ENCODE data around the gene MFAP3L.
A peak's percentile ranks its signal among the peaks of the same experiment; 100 is the strongest.
"Not testable (repeated sequence)": the region's sequence is repeated elsewhere in the genome, so short reads cannot be mapped to it uniquely, and the experiment has no call there.

The MFAP3L gene

GRCh38 chr4:170046156-170046555 lies 20.0 kb upstream of the MFAP3L start:
- H3K27ac ChIP-seq (ENCODE audit: low read length); H3K9me3 ChIP-seq (ENCODE audit: control insufficient read depth in 2 of 2, low read length in 2 of 2); H3K27me3 ChIP-seq (ENCODE audit: control insufficient read depth in 1 of 2, insufficient read depth in 2 of 2, low read length in 2 of 2); H3K36me3 ChIP-seq (ENCODE audit: control insufficient read depth in 2 of 2, insufficient read depth in 2 of 2, low read length in 2 of 2); H3K4me3 ChIP-seq (ENCODE audit: low read length in 2 of 2); H3K4me1 ChIP-seq (ENCODE audit: control insufficient read depth, insufficient read depth, low read length); H3K9ac ChIP-seq (ENCODE audit: low read length in 2 of 2): not testable (repeated sequence)

GRCh38 chr4:170040031-170040680 lies 14.0 kb upstream of the MFAP3L start:
- H3K9me3 ChIP-seq (ENCODE audit: control insufficient read depth in 2 of 2, low read length in 2 of 2) = no peaks in the 10 kb centered on the region
- no peaks in the 10 kb centered on the region for H3K4me1 ChIP-seq (ENCODE audit: control insufficient read depth, insufficient read depth, low read length)
- H3K9ac ChIP-seq (ENCODE audit: low read length in 2 of 2) = no peak overlapping the region
- no peaks in the 10 kb centered on the region for H3K36me3 ChIP-seq (ENCODE audit: control insufficient read depth in 2 of 2, insufficient read depth in 2 of 2, low read length in 2 of 2)
- H3K4me3 ChIP-seq (ENCODE audit: low read length in 2 of 2) = no peak overlapping the region
- H3K27ac ChIP-seq (ENCODE audit: low read length) = no peak overlapping the region
- peaks cover 0 to 2% of the 10 kb centered on the region in 2 donors for H3K27me3 ChIP-seq (ENCODE audit: control insufficient read depth in 1 of 2, insufficient read depth in 2 of 2, low read length in 2 of 2)

- Histone ChIP-seq H3K9ac (ENCODE audit: low read length in 2 of 2) (no peak overlapping the region), H3K9me3 (ENCODE audit: control insufficient read depth in 2 of 2, low read length in 2 of 2) (no peaks in the 10 kb centered on the region), H3K4me3 (ENCODE audit: low read length in 2 of 2) (no peak overlapping the region), H3K27ac (ENCODE audit: low read length) (no peak overlapping the region), H3K4me1 (ENCODE audit: control insufficient read depth, insufficient read depth, low read length) (no peaks in the 10 kb centered on the region), H3K36me3 (ENCODE audit: control insufficient read depth in 2 of 2, insufficient read depth in 2 of 2, low read length in 2 of 2) (no peaks in the 10 kb centered on the region), H3K27me3 (ENCODE audit: control insufficient read depth in 1 of 2, insufficient read depth in 2 of 2, low read length in 2 of 2) (peaks cover 0 to 2% of the 10 kb centered on the region in 2 donors)
Measured at GRCh38 chr4:170038769-170039168, 12.6 kb upstream of the MFAP3L start.

- H3K36me3 ChIP-seq (ENCODE audit: control insufficient read depth in 2 of 2, insufficient read depth in 2 of 2, low read length in 2 of 2) = no peaks in the 10 kb centered on the region
- H3K4me1 ChIP-seq (ENCODE audit: control insufficient read depth, insufficient read depth, low read length) = no peaks in the 10 kb centered on the region
- peaks cover 0 to 2% of the 10 kb centered on the region in 2 donors for H3K27me3 ChIP-seq (ENCODE audit: control insufficient read depth in 1 of 2, insufficient read depth in 2 of 2, low read length in 2 of 2)
- H3K27ac ChIP-seq (ENCODE audit: low read length) = no peak overlapping the region
- H3K9ac ChIP-seq (ENCODE audit: low read length in 2 of 2) = no peak overlapping the region
- H3K9me3 ChIP-seq (ENCODE audit: control insufficient read depth in 2 of 2, low read length in 2 of 2) = no peaks in the 10 kb centered on the region
- no peak overlapping the region for H3K4me3 ChIP-seq (ENCODE audit: low read length in 2 of 2)
Measured at GRCh38 chr4:170038232-170038631, 12.0 kb upstream of the MFAP3L start.

GRCh38 chr4:170037481-170037880 lies 11.3 kb upstream of the MFAP3L start:
- no peaks in the 10 kb centered on the region for H3K9me3 ChIP-seq (ENCODE audit: control insufficient read depth in 2 of 2, low read length in 2 of 2)
- H3K36me3 ChIP-seq (ENCODE audit: control insufficient read depth in 2 of 2, insufficient read depth in 2 of 2, low read length in 2 of 2) = no peaks in the 10 kb centered on the region
- no peaks in the 10 kb centered on the region for H3K4me1 ChIP-seq (ENCODE audit: control insufficient read depth, insufficient read depth, low read length)
- no peak overlapping the region for H3K27ac ChIP-seq (ENCODE audit: low read length)
- H3K4me3 ChIP-seq (ENCODE audit: low read length in 2 of 2) = no peak overlapping the region
- no peak overlapping the region for H3K9ac ChIP-seq (ENCODE audit: low read length in 2 of 2)
- peaks cover 0 to 2% of the 10 kb centered on the region in 2 donors for H3K27me3 ChIP-seq (ENCODE audit: control insufficient read depth in 1 of 2, insufficient read depth in 2 of 2, low read length in 2 of 2)

GRCh38 chr4:170035845-170036244 lies 9.7 kb upstream of the MFAP3L start:
- Histone ChIP-seq H3K9me3 (ENCODE audit: control insufficient read depth in 2 of 2, low read length in 2 of 2) (no peaks in the 10 kb centered on the region), H3K27ac (ENCODE audit: low read length) (no peak overlapping the region), H3K27me3 (ENCODE audit: control insufficient read depth in 1 of 2, insufficient read depth in 2 of 2, low read length in 2 of 2) (peaks cover 0 to 2% of the 10 kb centered on the region in 2 donors), H3K9ac (ENCODE audit: low read length in 2 of 2) (no peak overlapping the region), H3K36me3 (ENCODE audit: control insufficient read depth in 2 of 2, insufficient read depth in 2 of 2, low read length in 2 of 2) (no peaks in the 10 kb centered on the region), H3K4me1 (ENCODE audit: control insufficient read depth, insufficient read depth, low read length) (no peaks in the 10 kb centered on the region), H3K4me3 (ENCODE audit: low read length in 2 of 2) (no peak overlapping the region)

- H3K27me3 ChIP-seq (ENCODE audit: control insufficient read depth in 1 of 2, insufficient read depth in 2 of 2, low read length in 2 of 2) = peaks cover 0 to 2% of the 10 kb centered on the region in 2 donors
- H3K9ac ChIP-seq (ENCODE audit: low read length in 2 of 2) = no peak overlapping the region
- H3K27ac ChIP-seq (ENCODE audit: low read length) = no peak overlapping the region
- H3K4me1 ChIP-seq (ENCODE audit: control insufficient read depth, insufficient read depth, low read length) = no peaks in the 10 kb centered on the region
- H3K36me3 ChIP-seq (ENCODE audit: control insufficient read depth in 2 of 2, insufficient read depth in 2 of 2, low read length in 2 of 2) = no peaks in the 10 kb centered on the region
- no peaks in the 10 kb centered on the region for H3K9me3 ChIP-seq (ENCODE audit: control insufficient read depth in 2 of 2, low read length in 2 of 2)
- H3K4me3 ChIP-seq (ENCODE audit: low read length in 2 of 2) = no peak overlapping the region
Measured at GRCh38 chr4:170035231-170035630, 9.0 kb upstream of the MFAP3L start.

GRCh38 chr4:170033999-170034398 lies 7.8 kb upstream of the MFAP3L start:
- no peak overlapping the region for H3K4me3 ChIP-seq (ENCODE audit: low read length in 2 of 2)
- H3K36me3 ChIP-seq (ENCODE audit: control insufficient read depth in 2 of 2, insufficient read depth in 2 of 2, low read length in 2 of 2) = no peaks in the 10 kb centered on the region
- no peaks in the 10 kb centered on the region for H3K4me1 ChIP-seq (ENCODE audit: control insufficient read depth, insufficient read depth, low read length)
- no peaks in the 10 kb centered on the region for H3K27me3 ChIP-seq (ENCODE audit: control insufficient read depth in 1 of 2, insufficient read depth in 2 of 2, low read length in 2 of 2)
- H3K9me3 ChIP-seq (ENCODE audit: control insufficient read depth in 2 of 2, low read length in 2 of 2) = no peaks in the 10 kb centered on the region
- H3K9ac ChIP-seq (ENCODE audit: low read length in 2 of 2) = no peak overlapping the region
- no peak overlapping the region for H3K27ac ChIP-seq (ENCODE audit: low read length)

GRCh38 chr4:170030121-170030520 lies 3.9 kb upstream of the MFAP3L start:
- Histone ChIP-seq H3K36me3 (ENCODE audit: control insufficient read depth in 2 of 2, insufficient read depth in 2 of 2, low read length in 2 of 2) (no peaks in the 10 kb centered on the region), H3K4me1 (ENCODE audit: control insufficient read depth, insufficient read depth, low read length) (peaks cover 3% of the 10 kb centered on the region), H3K9me3 (ENCODE audit: control insufficient read depth in 2 of 2, low read length in 2 of 2) (no peaks in the 10 kb centered on the region), H3K27me3 (ENCODE audit: control insufficient read depth in 1 of 2, insufficient read depth in 2 of 2, low read length in 2 of 2) (no peaks in the 10 kb centered on the region), H3K27ac (ENCODE audit: low read length) (no peak overlapping the region), H3K9ac (ENCODE audit: low read length in 2 of 2) (no peak overlapping the region), H3K4me3 (ENCODE audit: low read length in 2 of 2) (no peak overlapping the region)

- H3K9me3 ChIP-seq (ENCODE audit: control insufficient read depth in 2 of 2, low read length in 2 of 2) = no peaks in the 10 kb centered on the region
- H3K4me3 ChIP-seq (ENCODE audit: low read length in 2 of 2) = peak overlapping the region; percentile 92
- H3K27ac ChIP-seq (ENCODE audit: low read length) = no peak overlapping the region
- H3K36me3 ChIP-seq (ENCODE audit: control insufficient read depth in 2 of 2, insufficient read depth in 2 of 2, low read length in 2 of 2) = no peaks in the 10 kb centered on the region
- H3K27me3 ChIP-seq (ENCODE audit: control insufficient read depth in 1 of 2, insufficient read depth in 2 of 2, low read length in 2 of 2) = no peaks in the 10 kb centered on the region
- H3K4me1 ChIP-seq (ENCODE audit: control insufficient read depth, insufficient read depth, low read length) = peaks cover 3% of the 10 kb centered on the region
- H3K9ac ChIP-seq (ENCODE audit: low read length in 2 of 2) = peak overlapping the region in 1 of 2 donors; percentile 88
Measured at GRCh38 chr4:170027181-170027829, 1.1 kb upstream of the MFAP3L start.

GRCh38 chr4:170025523-170026252 lies 507 bp downstream of the MFAP3L start:
- peak overlapping the region; percentile 21 to 50 for H3K9ac ChIP-seq (ENCODE audit: low read length in 2 of 2)
- H3K27ac ChIP-seq (ENCODE audit: low read length) = no peak overlapping the region

More at GRCh38 chr4:170025523-170026252, 507 bp downstream of the MFAP3L start:
- Histone ChIP-seq H3K4me3 (ENCODE audit: low read length in 2 of 2) (peak overlapping the region; percentile 65 to 92), H3K27me3 (ENCODE audit: control insufficient read depth in 1 of 2, insufficient read depth in 2 of 2, low read length in 2 of 2) (no peaks in the 10 kb centered on the region), H3K4me1 (ENCODE audit: control insufficient read depth, insufficient read depth, low read length) (peaks cover 3% of the 10 kb centered on the region), H3K9me3 (ENCODE audit: control insufficient read depth in 2 of 2, low read length in 2 of 2) (no peaks in the 10 kb centered on the region), H3K36me3 (ENCODE audit: control insufficient read depth in 2 of 2, insufficient read depth in 2 of 2, low read length in 2 of 2) (no peaks in the 10 kb centered on the region)

Data from stomach smooth muscle (tissue), 2 donors.